Chondrocyte (in vitro differentiated cells): ENCODE data around the gene RDH13. TPM values are rescaled to one million over a fixed set of nuclear protein-coding genes. Genes with fewer than 3 reads are reported as not detected.
A peak's percentile ranks its signal among the peaks of the same experiment; 100 is the strongest.

Experiments used
- DNase-seq: peaks from one replicate; pipeline ENCODE4 v3.0.0; 2021; ENCODE audit warnings: mixed read lengths, low spot score
- H3K27ac Mint-ChIP-seq: one replicate; pipeline ENCODE4 v1.8.0; 2021; ENCODE audit warnings: mild to moderate bottlenecking, moderate library complexity, mixed read lengths; ENCODE audit not compliant: unreplicated experiment
- H3K27me3 Mint-ChIP-seq: 2 replicates; pipeline ENCODE4 v1.8.0; 2021; ENCODE audit warnings: low read depth, mixed read lengths
- H3K36me3 Mint-ChIP-seq: 2 replicates; pipeline ENCODE4 v1.8.0; 2021; ENCODE audit warnings: low read depth, mixed read lengths
- H3K4me1 Mint-ChIP-seq: 2 replicates; pipeline ENCODE4 v1.8.0; 2021; ENCODE audit warnings: low read depth, mild to moderate bottlenecking, mixed read lengths
- H3K4me3 Mint-ChIP-seq: one replicate; pipeline ENCODE4 v1.8.0; 2021; ENCODE audit warnings: mild to moderate bottlenecking, moderate library complexity, mixed read lengths; ENCODE audit not compliant: unreplicated experiment
- H3K9me3 Mint-ChIP-seq: 2 replicates; pipeline ENCODE4 v1.8.0; 2021; ENCODE audit warnings: low read depth, mixed read lengths
- CTCF ChIP-seq: fragments of 200-600 bp; sonication (generic); IDR thresholded peaks from 2 replicates; pipeline ENCODE4 v1.5.0; 2021; ENCODE audit warnings: antibody characterized with exemption, mild to moderate bottlenecking, moderate library complexity
- total RNA-seq: library from RNA; stranded (reverse); gene quantifications from 3 replicates; pipeline ENCODE4 v1.2.1, GENCODE V29; 2021

RDH13 gene
- total RNA-seq, 1 donor from 2014 or later = 9.7 TPM

GRCh38 chr19:55050749-55051532 lies 12.0 kb downstream of the RDH13 start:
- no peak for DNase-seq
- Mint-ChIP-seq H3K9me3 (no peaks in the 10 kb centered on the region), H3K4me1 (no peaks in the 10 kb centered on the region), H3K27ac (no peak overlapping the region), H3K36me3 (peaks cover 24% of the 10 kb centered on the region), H3K4me3 (no peak overlapping the region), H3K27me3 (no peaks in the 10 kb centered on the region)
- no peak for TF ChIP-seq CTCF

- H3K27ac Mint-ChIP-seq = no peak overlapping the region
- H3K36me3 Mint-ChIP-seq = peaks cover 24% of the 10 kb centered on the region
- H3K27me3 Mint-ChIP-seq = no peaks in the 10 kb centered on the region
- H3K4me1 Mint-ChIP-seq = no peaks in the 10 kb centered on the region
- H3K9me3 Mint-ChIP-seq = no peaks in the 10 kb centered on the region
- H3K4me3 Mint-ChIP-seq = no peak overlapping the region
- DNase-seq = no peak
- no peak for TF ChIP-seq CTCF
Measured at GRCh38 chr19:55048446-55048845, 14.5 kb downstream of the RDH13 start.

GRCh38 chr19:55047951-55048350 lies 15.0 kb downstream of the RDH13 start:
- Mint-ChIP-seq H3K27me3 (no peaks in the 10 kb centered on the region), H3K9me3 (no peaks in the 10 kb centered on the region), H3K36me3 (peaks cover 21% of the 10 kb centered on the region), H3K4me1 (no peaks in the 10 kb centered on the region), H3K27ac (no peak overlapping the region), H3K4me3 (no peak overlapping the region)
- TF ChIP-seq CTCF = no peak
- no peak for DNase-seq

- H3K36me3 Mint-ChIP-seq = peaks cover 26% of the 10 kb centered on the region
Measured at GRCh38 chr19:55046975-55047622, 15.8 kb downstream of the RDH13 start.

More at GRCh38 chr19:55046975-55047622, 15.8 kb downstream of the RDH13 start:
- Mint-ChIP-seq H3K27me3 (no peaks in the 10 kb centered on the region), H3K9me3 (no peaks in the 10 kb centered on the region), H3K4me3 (no peak overlapping the region), H3K4me1 (no peaks in the 10 kb centered on the region), H3K27ac (no peak overlapping the region)
- TF ChIP-seq CTCF = no peak
- peak; percentile 79 for DNase-seq
